ENCODE data around the gene DRAM1. TPM values are rescaled to one million over a fixed set of nuclear protein-coding genes. Genes with fewer than 3 reads are reported as not detected.
"Not testable (repeated sequence)": the region's sequence is repeated elsewhere in the genome, so short reads cannot be mapped to it uniquely, and the experiment has no call there.

The DRAM1 gene
- total and polyA plus RNA-seq, 5 donors = 4.7 to 13.3 (median 8.6) TPM

DNA sequence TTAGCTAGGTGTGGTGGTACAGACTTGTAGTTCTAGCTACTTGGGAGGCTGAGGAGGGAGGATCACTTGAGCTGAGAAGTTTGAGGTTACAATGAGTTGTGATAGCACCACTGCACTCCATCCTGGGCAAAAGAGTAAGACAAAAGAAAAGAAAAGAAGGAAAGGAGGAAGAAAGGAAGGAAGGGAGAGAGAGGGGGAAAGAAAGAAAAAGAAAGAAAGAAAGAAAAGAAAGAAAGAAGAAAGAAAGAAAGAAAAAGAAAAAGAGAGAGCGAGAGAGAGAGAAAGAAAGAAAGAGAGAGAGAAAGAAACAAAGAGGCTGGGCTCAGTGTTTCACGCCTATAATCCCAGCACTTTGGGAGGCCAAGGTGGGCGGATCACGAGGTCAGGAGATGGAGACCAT, 36.3 kb upstream of the DRAM1 start:
- Histone ChIP-seq H3K4me3 (ENCODE audit: low read length) (no peak overlapping the region), H3K9me3 (ENCODE audit: control insufficient read depth, low read length) (no peaks in the 10 kb centered on the region), H3K4me1 (ENCODE audit: control insufficient read depth, insufficient read depth, low read length) (no peaks in the 10 kb centered on the region), H3K27ac (ENCODE audit: low read length) (no peak overlapping the region), H3K27me3 (ENCODE audit: control insufficient read depth, insufficient read depth) (no peaks in the 10 kb centered on the region)
- ATAC-seq = no peak
- intact Hi-C loops (cut with DNase I) = loop anchor here in 1 of 4 donors (5.0 kb wide), 1 partner anchor 69 kb away; no protein-coding TSS in a partner anchor
- no peak for DNase-seq
- WGBS = 87% methylated on average over 4 of the region's 4 CpGs

- no peak for DNase-seq
- H3K4me3 ChIP-seq (ENCODE audit: low read length) = no peak overlapping the region
- H3K9me3 ChIP-seq (ENCODE audit: control insufficient read depth, low read length) = no peaks in the 10 kb centered on the region
- H3K27me3 ChIP-seq (ENCODE audit: control insufficient read depth, insufficient read depth) = no peaks in the 10 kb centered on the region
- WGBS = 75% methylated on average over 5 of the region's 5 CpGs
- no peak for ATAC-seq
- H3K4me1 ChIP-seq (ENCODE audit: control insufficient read depth, insufficient read depth, low read length) = no peaks in the 10 kb centered on the region
- H3K27ac ChIP-seq (ENCODE audit: low read length) = no peak overlapping the region
- intact Hi-C loops (cut with DNase I) = no loop called here
Measured at GRCh38 chr12:101845137-101845711, 32.2 kb upstream of the DRAM1 start.

DNA sequence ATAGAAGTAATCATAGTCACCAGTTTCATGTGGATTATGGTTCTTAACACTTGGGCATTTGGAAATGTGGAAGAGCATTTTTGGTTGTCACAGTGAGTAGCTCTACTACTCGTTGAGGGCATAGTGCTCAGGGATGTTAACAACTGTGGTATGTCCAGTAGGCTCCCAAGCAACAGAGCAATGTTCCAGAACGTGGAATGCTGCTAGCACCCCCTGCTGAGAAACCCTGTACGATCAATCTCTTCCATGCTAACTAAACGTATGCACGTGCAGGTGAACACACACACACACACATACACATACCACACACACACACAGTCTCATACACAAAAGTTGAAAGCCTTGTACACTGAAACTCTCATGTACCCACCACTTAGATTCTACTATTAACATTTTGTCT, 30.1 kb upstream of the DRAM1 start:
- intact Hi-C loops (cut with DNase I) = no loop called here
- WGBS = 68% methylated on average over 5 of the region's 5 CpGs
- Histone ChIP-seq H3K27me3 (ENCODE audit: control insufficient read depth, insufficient read depth) (no peaks in the 10 kb centered on the region), H3K27ac (ENCODE audit: low read length) (no peak overlapping the region), H3K4me1 (ENCODE audit: control insufficient read depth, insufficient read depth, low read length) (no peaks in the 10 kb centered on the region), H3K9me3 (ENCODE audit: control insufficient read depth, low read length) (no peaks in the 10 kb centered on the region), H3K4me3 (ENCODE audit: low read length) (no peak overlapping the region)
- DNase-seq (no peak), ATAC-seq (no peak)

DNA sequence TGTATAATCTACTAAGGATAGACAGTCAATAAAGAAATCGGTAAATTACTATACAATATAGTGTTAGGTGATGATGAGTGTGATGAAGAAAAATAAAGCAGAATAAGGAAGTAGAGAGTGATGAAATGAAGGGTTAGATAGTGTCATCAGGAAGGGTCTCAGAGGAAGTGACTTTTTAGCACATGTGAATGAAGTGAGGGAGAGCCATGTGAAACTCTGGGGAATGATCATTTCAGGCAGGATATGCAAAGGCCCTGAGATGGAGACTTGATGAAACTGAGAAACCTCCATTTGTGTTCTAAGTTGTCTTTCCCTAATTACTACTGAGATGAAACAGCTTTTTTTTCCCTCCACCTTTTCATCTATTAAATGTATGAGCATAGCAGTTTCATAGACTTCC, 27.2 kb upstream of the DRAM1 start:
- WGBS = 79% methylated on average over 1 of the region's 1 CpG
- intact Hi-C loops (cut with DNase I) = no loop called here
- no peak for ATAC-seq

DNA sequence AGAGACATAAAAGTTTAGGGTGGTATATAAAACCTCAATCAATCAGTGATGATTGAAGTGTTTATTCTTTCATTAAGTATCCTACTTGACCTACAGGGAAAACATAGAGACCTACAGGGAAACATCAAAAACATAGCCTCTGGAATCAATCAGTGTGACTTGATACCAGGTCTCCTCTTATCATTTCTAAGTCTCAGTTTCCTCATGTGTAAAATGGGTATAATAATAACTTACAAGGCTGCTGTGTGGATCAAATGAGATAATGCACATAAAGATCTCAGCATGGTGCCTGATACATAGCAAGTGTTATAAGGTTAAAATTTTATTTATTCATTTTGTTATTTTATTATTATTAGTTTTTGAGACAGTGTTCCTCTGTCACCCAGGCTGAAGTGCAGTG, 24.4 kb upstream of the DRAM1 start:
- no peak for DNase-seq
- ATAC-seq = no peak
- Histone ChIP-seq H3K4me3 (ENCODE audit: low read length) (no peak overlapping the region), H3K4me1 (ENCODE audit: control insufficient read depth, insufficient read depth, low read length) (no peaks in the 10 kb centered on the region), H3K27ac (ENCODE audit: low read length) (no peak overlapping the region), H3K9me3 (ENCODE audit: control insufficient read depth, low read length) (no peaks in the 10 kb centered on the region), H3K27me3 (ENCODE audit: control insufficient read depth, insufficient read depth) (no peaks in the 10 kb centered on the region)
- intact Hi-C loops (cut with DNase I) = no loop called here

More for the DNA sequence above, 27.2 kb upstream of the DRAM1 start:
- H3K9me3 ChIP-seq (ENCODE audit: control insufficient read depth, low read length) = no peaks in the 10 kb centered on the region
- H3K4me1 ChIP-seq (ENCODE audit: control insufficient read depth, insufficient read depth, low read length) = no peaks in the 10 kb centered on the region
- H3K4me3 ChIP-seq (ENCODE audit: low read length) = no peak overlapping the region
- no peaks in the 10 kb centered on the region for H3K27me3 ChIP-seq (ENCODE audit: control insufficient read depth, insufficient read depth)
- H3K27ac ChIP-seq (ENCODE audit: low read length) = no peak overlapping the region
- no peak for DNase-seq

GRCh38 chr12:101854747-101855146, 22.6 kb upstream of the DRAM1 start:
- intact Hi-C loops (cut with DNase I) = no loop called here
- DNase-seq = no peak

DNA sequence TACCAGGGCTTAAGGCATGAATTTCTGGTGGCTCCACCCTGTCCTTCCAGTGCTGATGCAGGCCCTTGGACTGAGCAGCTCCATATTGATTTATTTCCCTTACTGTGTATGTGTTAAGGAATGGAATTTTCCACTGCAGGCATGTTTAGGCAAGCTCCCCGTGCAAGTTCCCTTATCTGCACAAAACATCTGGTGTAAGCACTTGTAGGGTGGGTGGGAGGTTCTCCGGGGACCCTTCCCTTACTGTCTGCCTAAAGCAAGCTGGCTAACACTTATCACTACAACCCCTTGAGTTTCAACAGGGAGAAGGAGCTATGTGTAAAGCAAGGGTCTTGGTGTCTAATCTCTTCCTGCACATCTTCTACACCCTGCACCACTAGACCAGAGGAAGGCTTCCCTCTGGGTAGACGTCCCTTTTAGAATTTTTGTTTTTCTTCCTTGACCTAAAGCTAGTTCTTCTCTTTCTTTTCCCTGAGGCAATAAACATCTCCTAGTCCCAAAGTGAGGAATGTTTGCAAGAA, 22.0 kb upstream of the DRAM1 start:
- WGBS = 19% methylated on average over 3 of the region's 3 CpGs
- Histone ChIP-seq H3K9me3 (ENCODE audit: control insufficient read depth, low read length) (no peaks in the 10 kb centered on the region), H3K4me3 (ENCODE audit: low read length) (no peak overlapping the region), H3K27me3 (ENCODE audit: control insufficient read depth, insufficient read depth) (no peaks in the 10 kb centered on the region), H3K4me1 (ENCODE audit: control insufficient read depth, insufficient read depth, low read length) (no peaks in the 10 kb centered on the region), H3K27ac (ENCODE audit: low read length) (no peak overlapping the region)
- intact Hi-C loops (cut with DNase I) = no loop called here
- DNase-seq (no peak), ATAC-seq (no peak)

More at GRCh38 chr12:101854747-101855146, 22.6 kb upstream of the DRAM1 start:
- Histone ChIP-seq H3K4me1 (ENCODE audit: control insufficient read depth, insufficient read depth, low read length) (no peaks in the 10 kb centered on the region), H3K9me3 (ENCODE audit: control insufficient read depth, low read length) (no peaks in the 10 kb centered on the region), H3K27me3 (ENCODE audit: control insufficient read depth, insufficient read depth) (no peaks in the 10 kb centered on the region), H3K4me3 (ENCODE audit: low read length) (no peak overlapping the region), H3K27ac (ENCODE audit: low read length) (no peak overlapping the region)
- ATAC-seq = no peak
- WGBS = 96% methylated on average over 1 of the region's 1 CpG

DNA sequence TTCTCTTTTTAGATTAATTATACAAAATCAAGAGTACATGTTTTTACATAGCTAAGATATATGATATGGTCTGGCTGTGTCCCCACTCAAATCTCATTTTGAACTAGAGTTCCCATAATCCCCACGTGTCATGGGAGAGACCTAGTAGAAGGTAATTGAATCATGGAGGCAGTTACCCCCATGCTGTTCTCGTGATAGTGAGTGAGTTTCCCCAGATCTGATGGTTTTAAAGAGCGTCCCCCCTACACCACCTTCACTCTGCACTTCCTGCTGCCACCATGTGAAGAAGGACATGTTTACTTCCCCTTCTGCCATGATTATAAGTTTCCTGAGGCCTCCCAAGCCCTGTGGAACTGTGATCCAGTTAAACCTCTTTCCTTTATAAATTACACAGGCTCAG, 21.4 kb upstream of the DRAM1 start:
- no peaks in the 10 kb centered on the region for H3K27me3 ChIP-seq (ENCODE audit: control insufficient read depth, insufficient read depth)
- 78% methylated on average over 3 of the region's 3 CpGs for WGBS
- H3K4me3 ChIP-seq (ENCODE audit: low read length) = no peak overlapping the region
- no peaks in the 10 kb centered on the region for H3K4me1 ChIP-seq (ENCODE audit: control insufficient read depth, insufficient read depth, low read length)
- H3K27ac ChIP-seq (ENCODE audit: low read length) = no peak overlapping the region
- ATAC-seq (no peak), DNase-seq (no peak)
- intact Hi-C loops (cut with DNase I) = no loop called here
- no peaks in the 10 kb centered on the region for H3K9me3 ChIP-seq (ENCODE audit: control insufficient read depth, low read length)

DNA sequence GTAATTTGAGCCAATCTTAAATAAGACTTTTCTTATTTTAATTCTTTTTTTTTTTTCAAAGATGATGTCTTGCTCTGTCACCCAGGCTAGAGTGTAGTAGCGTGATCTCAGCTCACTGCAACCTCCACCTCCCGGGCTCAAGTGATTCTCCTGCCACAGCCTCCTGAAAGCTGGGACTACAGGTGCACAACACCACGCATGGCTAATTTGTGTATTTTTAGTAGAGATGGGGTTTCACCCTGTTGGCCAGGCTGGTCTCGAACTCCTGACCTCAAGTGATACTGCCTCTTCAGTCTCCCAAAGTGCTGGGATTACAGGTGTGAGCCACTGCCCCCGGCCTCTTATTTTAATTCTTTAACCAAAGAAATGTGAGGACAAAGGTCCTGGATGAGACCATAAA, 20.8 kb upstream of the DRAM1 start:
- H3K27me3 ChIP-seq (ENCODE audit: control insufficient read depth, insufficient read depth); intact Hi-C loops (cut with DNase I); ATAC-seq; H3K9me3 ChIP-seq (ENCODE audit: control insufficient read depth, low read length); DNase-seq; H3K27ac ChIP-seq (ENCODE audit: low read length); H3K4me3 ChIP-seq (ENCODE audit: low read length); H3K4me1 ChIP-seq (ENCODE audit: control insufficient read depth, insufficient read depth, low read length): not testable (repeated sequence)
- WGBS = 94% methylated on average over 5 of the region's 5 CpGs

- no peaks in the 10 kb centered on the region for H3K4me1 ChIP-seq (ENCODE audit: control insufficient read depth, insufficient read depth, low read length)
- DNase-seq (no peak), ATAC-seq (peak; percentile 52 to 69)
- no peaks in the 10 kb centered on the region for H3K9me3 ChIP-seq (ENCODE audit: control insufficient read depth, low read length)
- 46% methylated on average over 1 of the region's 1 CpG for WGBS
- H3K27me3 ChIP-seq (ENCODE audit: control insufficient read depth, insufficient read depth) = no peaks in the 10 kb centered on the region
- intact Hi-C loops (cut with DNase I) = no loop called here
- H3K4me3 ChIP-seq (ENCODE audit: low read length) = no peak overlapping the region
- no peak overlapping the region for H3K27ac ChIP-seq (ENCODE audit: low read length)
Measured at GRCh38 chr12:101857043-101857558, 20.3 kb upstream of the DRAM1 start.

DNA sequence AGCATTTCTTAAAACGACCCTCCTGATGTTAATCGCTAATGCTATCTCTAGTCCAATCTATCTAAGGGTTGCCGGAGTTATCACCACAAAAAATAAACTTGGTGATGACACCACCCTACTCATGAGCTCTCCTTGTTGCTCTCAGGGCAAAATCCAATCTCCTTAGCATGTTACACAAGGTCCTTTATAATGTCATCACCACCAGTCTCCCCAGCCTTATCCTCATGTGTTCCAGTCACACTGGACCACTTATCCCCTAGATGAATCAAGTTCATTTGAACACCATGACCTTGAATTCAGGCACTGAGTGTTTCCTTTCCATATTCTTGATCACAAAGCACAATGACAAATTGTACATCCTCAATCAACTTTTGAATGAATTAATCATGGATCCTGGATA, 19.0 kb upstream of the DRAM1 start:
- Histone ChIP-seq H3K4me1 (ENCODE audit: control insufficient read depth, insufficient read depth, low read length) (no peaks in the 10 kb centered on the region), H3K27me3 (ENCODE audit: control insufficient read depth, insufficient read depth) (no peaks in the 10 kb centered on the region), H3K9me3 (ENCODE audit: control insufficient read depth, low read length) (no peaks in the 10 kb centered on the region), H3K27ac (ENCODE audit: low read length) (no peak overlapping the region), H3K4me3 (ENCODE audit: low read length) (no peak overlapping the region)
- intact Hi-C loops (cut with DNase I) = no loop called here
- WGBS = 90% methylated on average over 3 of the region's 3 CpGs
- no peak for DNase-seq
- no peak for ATAC-seq

Measured in right cardiac atrium (tissue), 5 donors.